Activated T-cell treated with anti-CD3 and anti-CD28 coated beads, Interleukin-2, amount 50 U/mL, for 24 hours (primary cell): ENCODE data around the gene LASP1.
"Not testable (repeated sequence)": the region's sequence is repeated elsewhere in the genome, so short reads cannot be mapped to it uniquely, and the experiment has no call there.

ENCODE experiments used
- DNase-seq: peaks from one replicate; pipeline ENCODE4 v3.0.0-alpha.2; 2020
- H3K27ac Mint-ChIP-seq: 2 replicates; pipeline ENCODE4 v1.8.0; 2020; ENCODE audit warnings: mild to moderate bottlenecking, mixed read lengths
- H3K27me3 Mint-ChIP-seq: 2 replicates; pipeline ENCODE4 v1.8.0; 2020; ENCODE audit warnings: mixed read lengths
- H3K36me3 Mint-ChIP-seq: 2 replicates; pipeline ENCODE4 v1.8.0; 2020; ENCODE audit warnings: low read depth, mixed read lengths
- H3K4me1 Mint-ChIP-seq: 2 replicates; pipeline ENCODE4 v1.8.0; 2020; ENCODE audit warnings: low read depth, mixed read lengths
- H3K4me3 Mint-ChIP-seq: 2 replicates; pipeline ENCODE4 v1.8.0; 2020; ENCODE audit warnings: mild to moderate bottlenecking, moderate library complexity, mixed read lengths
- H3K9me3 Mint-ChIP-seq: 2 replicates; pipeline ENCODE4 v1.8.0; 2020; ENCODE audit warnings: mixed read lengths

Gene LASP1

DNA sequence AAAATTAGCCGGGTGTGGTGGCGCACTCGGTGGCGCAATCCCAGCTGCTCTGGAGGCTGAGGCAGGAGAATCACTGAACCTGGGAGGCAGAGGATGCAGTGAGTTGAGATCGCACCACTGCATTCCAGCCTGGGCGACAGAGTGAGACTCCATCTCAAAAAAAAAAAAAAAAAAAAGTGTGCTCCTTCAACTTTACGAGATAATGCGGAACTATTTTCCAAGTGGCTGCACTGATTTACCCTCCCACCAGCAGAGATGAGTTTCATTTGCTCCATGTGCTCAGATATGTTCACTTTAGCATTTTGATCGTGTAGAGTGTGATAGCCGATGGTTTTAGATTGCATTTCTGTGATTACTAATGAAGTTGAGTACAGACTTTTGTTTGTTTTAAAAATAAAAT is 35.5 kb downstream of the LASP1 start:
- DNase-seq = no peak
- Mint-ChIP-seq H3K4me1 (peaks cover 69% of the 10 kb centered on the region), H3K9me3 (no peaks in the 10 kb centered on the region), H3K36me3 (peaks cover 76% of the 10 kb centered on the region), H3K27ac (peak overlapping the region; percentile 47), H3K27me3 (no peaks in the 10 kb centered on the region), H3K4me3 (no peak overlapping the region)

- Mint-ChIP-seq H3K36me3 (peaks cover 75% of the 10 kb centered on the region), H3K9me3 (no peaks in the 10 kb centered on the region), H3K4me3 (no peak overlapping the region), H3K27me3 (no peaks in the 10 kb centered on the region), H3K27ac (peak overlapping the region; percentile 75), H3K4me1 (peaks cover 59% of the 10 kb centered on the region)
- no peak for DNase-seq
Observed at GRCh38 chr17:38906460-38907228, 36.8 kb downstream of the LASP1 start.

GRCh38 chr17:38907930-38908675 is 38.2 kb downstream of the LASP1 start:
- H3K4me3 Mint-ChIP-seq = no peak overlapping the region
- peaks cover 53% of the 10 kb centered on the region for H3K4me1 Mint-ChIP-seq
- DNase-seq = no peak
- H3K9me3 Mint-ChIP-seq = no peaks in the 10 kb centered on the region
- peaks cover 76% of the 10 kb centered on the region for H3K36me3 Mint-ChIP-seq
- H3K27ac Mint-ChIP-seq = peak overlapping the region; percentile 75
- H3K27me3 Mint-ChIP-seq = no peaks in the 10 kb centered on the region

GRCh38 chr17:38908676-38909181 is 38.9 kb downstream of the LASP1 start:
- Mint-ChIP-seq H3K27me3 (no peaks in the 10 kb centered on the region), H3K36me3 (peaks cover 76% of the 10 kb centered on the region), H3K9me3 (no peaks in the 10 kb centered on the region), H3K4me3 (no peak overlapping the region), H3K4me1 (peaks cover 47% of the 10 kb centered on the region), H3K27ac (peak overlapping the region; percentile 75)
- no peak for DNase-seq

DNA sequence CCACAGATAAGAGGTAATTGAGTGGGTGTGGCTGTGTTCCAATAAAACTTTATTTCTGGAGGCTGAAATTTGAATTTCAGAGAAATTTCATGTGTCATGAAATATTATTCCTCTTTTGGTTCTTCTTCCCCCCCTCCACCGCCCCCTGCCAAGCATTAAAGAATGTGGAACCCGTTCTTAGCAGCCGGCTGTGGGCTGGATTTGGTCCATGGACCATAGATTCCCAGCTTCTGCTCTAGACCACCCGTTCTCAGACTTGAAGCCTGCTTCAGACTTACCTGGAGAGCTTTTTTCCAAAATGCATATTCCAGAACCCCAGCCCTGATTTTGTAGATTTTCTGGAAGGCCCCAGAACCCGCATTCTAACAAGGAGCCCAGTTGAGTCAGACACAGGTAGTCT is 40.5 kb downstream of the LASP1 start:
- H3K27me3 Mint-ChIP-seq = no peaks in the 10 kb centered on the region
- H3K4me3 Mint-ChIP-seq = no peak overlapping the region
- no peaks in the 10 kb centered on the region for H3K9me3 Mint-ChIP-seq
- H3K36me3 Mint-ChIP-seq = peaks cover 76% of the 10 kb centered on the region
- H3K27ac Mint-ChIP-seq = no peak overlapping the region
- DNase-seq = peak; percentile 9
- peaks cover 41% of the 10 kb centered on the region for H3K4me1 Mint-ChIP-seq

- no peaks in the 10 kb centered on the region for H3K27me3 Mint-ChIP-seq
- DNase-seq = peak; percentile 24
- no peaks in the 10 kb centered on the region for H3K9me3 Mint-ChIP-seq
- H3K36me3 Mint-ChIP-seq = peaks cover 77% of the 10 kb centered on the region
- no peak overlapping the region for H3K4me3 Mint-ChIP-seq
- H3K27ac Mint-ChIP-seq = peak overlapping the region; percentile 81
- H3K4me1 Mint-ChIP-seq = peaks cover 33% of the 10 kb centered on the region
Observed at GRCh38 chr17:38911081-38911730, 41.3 kb downstream of the LASP1 start.

DNA sequence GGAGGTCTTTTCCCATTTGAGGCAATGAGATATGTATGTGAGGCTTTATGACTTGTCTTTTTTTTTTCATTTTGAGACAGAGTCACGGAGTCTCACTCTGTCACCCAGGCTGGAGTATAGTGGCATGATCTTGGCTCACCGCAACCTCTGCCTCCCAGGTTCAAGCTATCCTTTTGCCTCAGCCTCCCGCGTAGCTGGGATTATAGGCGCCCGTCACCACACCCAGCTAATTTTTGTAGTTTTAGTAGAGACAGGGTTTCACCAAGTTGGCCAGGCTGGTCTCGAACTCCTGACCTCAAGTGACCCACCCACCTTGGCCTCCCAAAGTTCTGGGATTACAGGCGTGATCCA is 41.8 kb downstream of the LASP1 start:
- Mint-ChIP-seq H3K27ac (peak overlapping the region; percentile 81), H3K36me3 (peaks cover 82% of the 10 kb centered on the region), H3K4me1 (peaks cover 29% of the 10 kb centered on the region)
- peak; percentile 12 for DNase-seq
- not testable (repeated sequence) for H3K27me3 Mint-ChIP-seq, H3K4me3 Mint-ChIP-seq, H3K9me3 Mint-ChIP-seq

- Mint-ChIP-seq H3K36me3 (peaks cover 86% of the 10 kb centered on the region), H3K4me1 (peaks cover 27% of the 10 kb centered on the region), H3K4me3 (no peak overlapping the region), H3K9me3 (no peaks in the 10 kb centered on the region), H3K27me3 (no peaks in the 10 kb centered on the region), H3K27ac (peak overlapping the region; percentile 81)
- peak; percentile 20 for DNase-seq
Observed at GRCh38 chr17:38912221-38912813, 42.5 kb downstream of the LASP1 start.

GRCh38 chr17:38914741-38915638 is 45.1 kb downstream of the LASP1 start:
- Mint-ChIP-seq H3K4me3 (no peak overlapping the region), H3K4me1 (peaks cover 9% of the 10 kb centered on the region), H3K27me3 (no peaks in the 10 kb centered on the region), H3K9me3 (no peaks in the 10 kb centered on the region), H3K36me3 (peaks cover 91% of the 10 kb centered on the region), H3K27ac (peak overlapping the region; percentile 79)
- DNase-seq = peak; percentile 20

- DNase-seq = peak; percentile 20
- no peak overlapping the region for H3K4me3 Mint-ChIP-seq
- peaks cover 13% of the 10 kb centered on the region for H3K4me1 Mint-ChIP-seq
- peak overlapping the region; percentile 79 for H3K27ac Mint-ChIP-seq
- no peaks in the 10 kb centered on the region for H3K27me3 Mint-ChIP-seq
- peaks cover 92% of the 10 kb centered on the region for H3K36me3 Mint-ChIP-seq
- H3K9me3 Mint-ChIP-seq = no peaks in the 10 kb centered on the region
Observed at GRCh38 chr17:38915639-38915995, 45.8 kb downstream of the LASP1 start.

DNA sequence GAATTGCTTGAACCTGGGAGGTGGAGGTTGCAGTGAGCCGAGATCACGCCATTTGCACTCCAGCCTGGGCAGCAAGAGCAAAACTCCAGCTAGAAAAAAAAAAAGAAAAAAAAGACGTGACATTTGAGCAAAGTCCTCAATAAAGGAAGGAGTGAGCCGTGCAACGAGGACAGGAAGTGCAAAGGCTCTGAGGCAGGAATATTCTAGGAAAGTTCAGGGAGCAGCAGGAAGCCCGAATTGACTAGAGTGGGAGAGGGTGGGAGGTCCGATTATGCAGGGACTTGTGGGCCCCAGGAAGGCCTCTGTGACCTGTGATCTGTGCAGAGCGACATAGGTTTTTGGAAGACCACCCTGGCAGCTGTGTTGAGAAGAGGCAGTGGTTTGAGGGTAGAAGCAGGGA is 46.9 kb downstream of the LASP1 start:
- H3K9me3 Mint-ChIP-seq = no peaks in the 10 kb centered on the region

GRCh38 chr17:38917259-38917658 is 47.4 kb downstream of the LASP1 start:
- no peak for DNase-seq
- Mint-ChIP-seq H3K4me1 (peaks cover 29% of the 10 kb centered on the region), H3K9me3 (no peaks in the 10 kb centered on the region), H3K27me3 (no peaks in the 10 kb centered on the region), H3K4me3 (no peak overlapping the region), H3K27ac (peak overlapping the region; percentile 82), H3K36me3 (peaks cover 85% of the 10 kb centered on the region)

More for the DNA sequence above, 46.9 kb downstream of the LASP1 start:
- Mint-ChIP-seq H3K36me3 (peaks cover 87% of the 10 kb centered on the region), H3K27ac (peak overlapping the region; percentile 82), H3K27me3 (no peaks in the 10 kb centered on the region), H3K4me3 (no peak overlapping the region), H3K4me1 (peaks cover 24% of the 10 kb centered on the region)
- no peak for DNase-seq

GRCh38 chr17:38918129-38918913 is 48.5 kb downstream of the LASP1 start:
- DNase-seq = no peak
- Mint-ChIP-seq H3K27ac (peak overlapping the region; percentile 64), H3K27me3 (no peaks in the 10 kb centered on the region), H3K4me3 (no peak overlapping the region), H3K4me1 (peaks cover 29% of the 10 kb centered on the region), H3K9me3 (no peaks in the 10 kb centered on the region), H3K36me3 (peaks cover 75% of the 10 kb centered on the region)
